Upper lobe of right lung (tissue), 1 donor: Measurements from ENCODE around the gene PTGES3. TPM values are rescaled to one million over a fixed set of nuclear protein-coding genes. Genes with fewer than 3 reads are reported as not detected.
A peak's percentile ranks its signal among the peaks of the same experiment; 100 is the strongest.
"Not testable (repeated sequence)": the region's sequence is repeated elsewhere in the genome, so short reads cannot be mapped to it uniquely, and the experiment has no call there.

ENCODE experiments used
- ATAC-seq: fragments of 200-7000 bp; cut with Tn5 transposase; one replicate; pipeline ENCODE4 v1.9.1; 2020; ENCODE audit warnings: mild to moderate bottlenecking, moderate library complexity
- DNase-seq: peaks from one replicate; pipeline ENCODE4 v3.0.0-alpha.2; 2020
- H3K27ac ChIP-seq: fragments of 200-600 bp; one replicate; pipeline ENCODE4 v1.8.0; 2022
- H3K27me3 ChIP-seq: fragments of 200-600 bp; one replicate; pipeline ENCODE4 v1.8.0; 2022; ENCODE audit warnings: mild to moderate bottlenecking
- H3K36me3 ChIP-seq: fragments of 200-600 bp; one replicate; pipeline ENCODE4 v1.8.0; 2022
- H3K4me1 ChIP-seq: fragments of 200-600 bp; one replicate; pipeline ENCODE4 v1.8.0; 2022
- H3K4me3 ChIP-seq: fragments of 200-600 bp; one replicate; pipeline ENCODE4 v1.8.0; 2022; ENCODE audit warnings: mild to moderate bottlenecking
- H3K9me3 ChIP-seq: fragments of 200-600 bp; one replicate; pipeline ENCODE4 v1.8.0; 2022
- CTCF ChIP-seq: fragments of 200-600 bp; IDR thresholded peaks from one replicate; pipeline ENCODE4 v1.8.0; 2022; ENCODE audit warnings: antibody characterized with exemption
- intact Hi-C: fragments of 100-400 bp; cut with DNase I; formaldehyde crosslinking; loops from one replicate; pipeline ENCODE4 v1.11.0; 2022
- total RNA-seq: library from RNA; stranded (reverse); fragmentation: NEBNext Ultra II Directional; extraction: Animal tissue kit (Norgen Biotek cat#: 25700); gene quantifications from one replicate; pipeline ENCODE4 v1.2.1, GENCODE V29; 2021
- donor health status: DM: no; HTN: yes; CAD: no; lungs with severe emphysema.

PTGES3 gene
- total RNA-seq, 1 donor from 2014 or later = 168 TPM

GRCh38 chr12:56716458-56716857 lies 28.4 kb upstream of the PTGES3 start:
- Histone ChIP-seq H3K27me3 (no peaks in the 10 kb centered on the region), H3K27ac (no peak overlapping the region), H3K4me3 (no peak overlapping the region), H3K4me1 (peaks cover 29% of the 10 kb centered on the region), H3K36me3 (peaks cover 70% of the 10 kb centered on the region), H3K9me3 (no peaks in the 10 kb centered on the region)
- no peak for TF ChIP-seq CTCF
- ATAC-seq = no peak
- intact Hi-C loops = no loop called here
- peak; percentile 15 for DNase-seq

GRCh38 chr12:56715798-56716197 lies 27.7 kb upstream of the PTGES3 start:
- Histone ChIP-seq H3K27me3 (no peaks in the 10 kb centered on the region), H3K4me3 (no peak overlapping the region), H3K36me3 (peaks cover 69% of the 10 kb centered on the region), H3K27ac (no peak overlapping the region), H3K4me1 (peaks cover 22% of the 10 kb centered on the region), H3K9me3 (no peaks in the 10 kb centered on the region)
- intact Hi-C loops = no loop called here
- ATAC-seq = no peak
- no peak for TF ChIP-seq CTCF
- DNase-seq = peak; percentile 37

DNA sequence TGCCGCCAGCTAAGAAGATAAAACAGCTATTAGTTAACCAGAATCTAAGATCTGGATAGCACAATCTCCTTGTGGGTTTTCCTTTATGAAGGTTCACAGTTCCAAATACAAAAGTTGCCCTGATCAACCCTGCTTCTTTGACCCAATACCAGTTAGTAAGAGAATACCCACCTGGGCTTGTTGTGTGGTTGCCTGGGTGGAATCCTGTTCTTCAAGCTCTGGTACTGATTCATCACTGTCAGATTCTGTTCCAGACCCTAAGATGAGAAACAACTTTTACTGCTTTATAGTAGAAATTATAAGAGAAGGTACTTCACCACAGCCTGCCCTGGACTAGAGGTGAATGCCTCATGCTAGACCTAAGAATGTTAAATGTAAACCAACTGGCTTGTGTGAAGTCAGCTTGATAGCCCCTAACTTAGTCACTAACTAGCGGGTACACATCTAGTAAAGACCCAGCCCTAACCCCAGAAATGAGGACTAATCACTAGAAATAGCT lies 26.4 kb upstream of the PTGES3 start:
- no peak overlapping the region for H3K27ac ChIP-seq
- no peak overlapping the region for H3K4me3 ChIP-seq
- H3K27me3 ChIP-seq = no peaks in the 10 kb centered on the region
- ATAC-seq (no peak), DNase-seq (no peak)
- TF ChIP-seq CTCF = no peak
- H3K4me1 ChIP-seq = peaks cover 9% of the 10 kb centered on the region
- intact Hi-C loops = no loop called here
- no peaks in the 10 kb centered on the region for H3K9me3 ChIP-seq
- peaks cover 56% of the 10 kb centered on the region for H3K36me3 ChIP-seq

DNA sequence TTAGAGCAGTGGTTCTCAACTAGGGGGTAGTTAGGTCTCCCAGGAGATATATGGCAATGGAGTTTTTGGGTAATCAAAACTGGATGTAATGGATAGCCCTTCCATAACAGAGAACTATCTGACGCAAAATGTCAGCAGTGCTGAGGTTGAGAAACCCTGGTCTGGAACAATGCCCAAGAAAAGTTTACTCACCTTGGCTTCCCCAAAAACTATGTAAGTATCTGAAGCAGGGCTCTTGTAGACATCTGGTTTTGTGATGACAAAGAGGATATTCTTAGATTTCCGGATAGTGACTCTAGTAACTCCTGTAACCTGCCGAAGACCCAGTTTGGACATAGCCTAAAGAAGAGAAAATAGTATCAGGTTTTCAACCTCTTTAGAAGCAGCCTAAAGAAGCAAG lies 25.3 kb upstream of the PTGES3 start:
- no peaks in the 10 kb centered on the region for H3K9me3 ChIP-seq
- H3K36me3 ChIP-seq = peaks cover 47% of the 10 kb centered on the region
- DNase-seq = no peak
- H3K27me3 ChIP-seq = no peaks in the 10 kb centered on the region
- H3K4me3 ChIP-seq = no peak overlapping the region
- ATAC-seq = no peak
- H3K27ac ChIP-seq = no peak overlapping the region
- H3K4me1 ChIP-seq = no peaks in the 10 kb centered on the region
- TF ChIP-seq CTCF = no peak
- intact Hi-C loops = no loop called here

- H3K27ac ChIP-seq = no peak overlapping the region
- no peak for TF ChIP-seq CTCF
These were observed 21.8 kb upstream of the PTGES3 start for GRCh38 chr12:56709759-56710376.

DNA sequence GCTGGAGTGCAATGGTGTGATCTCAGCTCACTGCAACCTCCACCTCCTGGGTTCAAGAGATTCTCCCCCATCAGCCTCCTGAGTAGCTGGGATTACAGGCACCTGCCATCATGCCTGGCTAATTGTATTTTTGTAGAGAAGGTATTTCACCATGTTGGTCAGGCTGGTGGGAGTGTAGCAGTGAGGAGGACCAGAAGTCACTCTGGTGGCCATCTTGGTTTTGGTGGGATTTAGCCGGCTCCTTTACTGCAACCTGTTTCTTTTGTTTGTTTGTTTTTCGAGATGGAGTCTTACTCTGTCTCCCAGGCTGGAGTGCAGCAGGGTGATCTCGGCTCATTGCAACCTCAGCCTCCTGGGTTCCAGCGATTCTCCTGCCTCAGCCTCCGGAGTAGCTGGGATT lies 16.4 kb upstream of the PTGES3 start:
- H3K27me3 ChIP-seq, H3K4me3 ChIP-seq, H3K36me3 ChIP-seq, H3K9me3 ChIP-seq, H3K27ac ChIP-seq, intact Hi-C loops, H3K4me1 ChIP-seq, ATAC-seq: not testable (repeated sequence)
- DNase-seq = peak; percentile 7

More at GRCh38 chr12:56709759-56710376, 21.8 kb upstream of the PTGES3 start:
- H3K9me3 ChIP-seq = no peaks in the 10 kb centered on the region
- no peak overlapping the region for H3K4me3 ChIP-seq
- DNase-seq = no peak
- peaks cover 39% of the 10 kb centered on the region for H3K36me3 ChIP-seq
- H3K27me3 ChIP-seq = no peaks in the 10 kb centered on the region
- no peaks in the 10 kb centered on the region for H3K4me1 ChIP-seq
- intact Hi-C loops = no loop called here
- no peak for ATAC-seq
